HG03354 (cell line): ENCODE data around the gene RAB26.
"Not testable (repeated sequence)": the region's sequence is repeated elsewhere in the genome, so short reads cannot be mapped to it uniquely, and the experiment has no call there.

Experiments
- ATAC-seq: cut with Tn5 transposase; IDR thresholded peaks from one replicate; pipeline ENCODE4 v1.9.1; 2021; ENCODE audit warnings: mild to moderate bottlenecking; ENCODE audit not compliant: unreplicated experiment, poor library complexity, severe bottlenecking

RAB26 gene

GRCh38 chr16:2115591-2115973 lies 32.8 kb upstream of the RAB26 start:
- no peak for ATAC-seq

GRCh38 chr16:2116428-2116827 lies 32.0 kb upstream of the RAB26 start:
- ATAC-seq, result not testable (repeated sequence)

GRCh38 chr16:2117341-2117740 lies 31.1 kb upstream of the RAB26 start:
- not testable (repeated sequence) for ATAC-seq

GRCh38 chr16:2117960-2118722 lies 30.3 kb upstream of the RAB26 start:
- not testable (repeated sequence) for ATAC-seq

DNA sequence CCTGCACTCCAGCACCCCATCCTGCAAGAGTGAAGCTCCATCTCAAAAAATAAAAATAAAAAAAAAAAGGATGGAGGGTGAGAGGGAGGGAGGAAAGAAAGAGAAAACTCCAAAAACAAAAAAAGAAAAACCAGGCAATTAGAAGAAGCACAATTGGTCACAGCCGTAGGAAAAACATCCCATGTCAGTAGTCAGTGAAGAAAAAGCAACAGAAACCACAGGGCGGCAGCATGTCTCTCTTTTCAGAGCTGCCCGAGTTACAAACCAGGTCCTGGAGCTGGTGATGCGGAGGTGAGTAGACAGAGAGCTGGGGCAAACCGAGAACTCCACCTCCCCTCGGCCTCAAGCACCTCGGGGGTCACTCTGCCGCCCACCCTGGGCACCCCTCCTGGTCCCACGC lies 27.1 kb upstream of the RAB26 start:
- not testable (repeated sequence) for ATAC-seq

DNA sequence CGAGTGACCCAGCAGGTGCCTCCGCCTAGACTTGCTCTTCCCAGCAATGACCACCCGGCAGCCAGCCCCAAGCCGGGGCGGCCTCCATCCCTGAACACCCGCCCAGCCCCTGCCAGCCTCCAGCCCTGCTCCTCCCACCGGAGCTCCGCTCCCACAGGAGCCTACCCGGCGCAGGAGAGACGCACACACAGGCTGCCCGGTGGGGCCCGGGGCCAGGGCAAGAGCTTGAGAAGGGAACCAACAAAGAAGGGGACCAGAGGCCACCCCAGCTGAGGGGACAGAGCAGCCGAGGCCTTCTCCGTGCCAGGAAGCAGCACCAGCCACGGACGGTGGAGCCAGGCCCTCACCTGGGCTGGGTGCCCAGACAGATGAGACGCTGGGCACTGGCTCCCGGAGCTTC lies 26.6 kb upstream of the RAB26 start:
- ATAC-seq, result no peak

DNA sequence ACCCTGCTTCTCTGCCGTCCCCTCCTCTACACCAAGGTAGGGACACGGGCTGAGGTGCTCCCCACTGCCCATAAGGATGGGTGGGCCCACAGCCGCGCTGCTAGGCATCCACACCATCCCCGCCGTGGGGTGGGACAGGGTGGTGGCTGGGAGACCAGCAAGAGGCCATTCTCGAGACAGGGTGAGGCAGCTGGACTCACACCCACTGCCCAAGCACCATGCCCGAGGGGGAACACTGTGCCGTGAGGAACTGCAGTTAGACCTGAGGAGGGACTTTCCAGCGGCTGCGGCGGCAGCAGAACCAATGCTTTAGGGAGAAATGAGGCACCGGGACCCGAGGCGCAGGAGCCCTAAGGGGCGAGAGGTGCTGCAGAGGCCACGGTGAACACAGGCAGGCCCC lies 26.0 kb upstream of the RAB26 start:
- ATAC-seq, result no peak

DNA sequence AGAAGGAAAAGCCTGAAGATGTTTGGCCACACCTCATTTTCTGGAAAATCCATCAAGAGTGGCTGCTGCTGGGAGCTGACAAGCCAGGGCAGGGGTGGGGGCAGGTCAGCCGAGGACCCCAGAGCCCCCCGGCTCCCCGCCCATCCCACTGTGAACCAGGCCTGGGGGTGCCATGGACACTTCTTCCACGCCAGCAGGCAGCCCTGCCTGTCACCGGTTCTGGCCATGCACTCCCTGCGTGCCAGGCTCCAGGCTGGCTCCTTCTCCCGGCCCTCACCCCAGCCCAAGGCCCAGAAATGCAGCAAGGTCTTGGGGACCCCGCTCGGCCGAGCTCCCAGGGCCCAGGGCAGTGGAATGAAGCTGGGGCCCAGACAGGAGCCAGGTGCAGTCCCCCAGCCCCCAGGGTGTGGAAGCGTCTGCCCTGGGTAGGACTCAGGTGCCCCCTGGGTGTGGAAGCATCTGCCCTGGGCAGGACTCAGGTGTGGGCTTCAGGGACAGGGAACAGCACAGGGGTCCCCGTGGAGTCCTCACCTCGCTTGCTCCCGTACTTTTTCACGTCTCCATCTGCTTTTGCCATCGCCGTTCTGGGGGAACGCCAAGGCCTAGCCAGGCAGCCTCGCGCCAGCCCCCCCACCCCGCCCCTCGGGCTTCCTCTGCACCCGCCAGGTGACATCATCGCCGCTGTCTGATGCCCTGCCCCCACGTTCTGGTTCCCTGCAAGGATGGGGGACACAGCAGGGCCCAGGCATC lies 25.3 kb upstream of the RAB26 start:
- not testable (repeated sequence) for ATAC-seq

- ATAC-seq, result not testable (repeated sequence)
Measured at GRCh38 chr16:2123706-2124376, 24.6 kb upstream of the RAB26 start.

- ATAC-seq, result not testable (repeated sequence)
Measured at GRCh38 chr16:2124377-2124693, 24.1 kb upstream of the RAB26 start.

DNA sequence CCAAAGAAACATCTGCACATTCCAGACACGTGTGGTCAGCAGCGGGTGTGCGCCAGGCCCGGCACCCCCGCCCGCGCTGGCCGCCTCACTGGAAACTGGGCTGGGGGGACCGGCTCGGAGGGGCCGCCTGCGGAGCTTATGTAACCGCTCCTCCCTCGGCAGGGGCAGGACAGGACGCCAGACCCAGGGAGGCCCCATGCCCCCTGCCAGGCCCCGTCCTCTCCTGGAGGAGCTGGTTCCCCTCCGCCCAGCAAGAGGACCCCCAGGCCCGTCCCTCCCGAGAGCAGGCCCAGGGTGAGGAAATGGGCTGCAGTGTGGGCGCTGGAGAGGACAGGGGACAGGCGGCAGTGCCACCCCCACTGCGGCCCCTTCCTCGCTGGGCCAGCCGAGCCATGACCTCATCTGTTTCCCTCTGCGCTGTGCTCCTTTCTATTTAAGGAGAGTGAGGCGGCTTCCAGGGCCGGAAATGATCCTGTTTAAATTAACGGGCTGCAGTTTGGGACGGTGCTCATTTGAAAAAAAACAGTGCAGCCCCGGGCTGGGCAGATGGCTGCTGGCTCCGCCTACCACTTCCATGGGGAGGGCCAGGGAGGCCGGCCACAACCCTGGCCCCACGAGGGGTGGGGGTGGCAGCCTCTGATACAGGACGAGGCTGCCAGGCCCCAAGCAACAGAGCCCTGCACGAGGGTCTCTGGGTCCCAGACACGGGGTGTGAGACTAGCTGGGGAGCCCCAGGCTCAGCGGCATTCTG lies 23.6 kb upstream of the RAB26 start:
- not testable (repeated sequence) for ATAC-seq

DNA sequence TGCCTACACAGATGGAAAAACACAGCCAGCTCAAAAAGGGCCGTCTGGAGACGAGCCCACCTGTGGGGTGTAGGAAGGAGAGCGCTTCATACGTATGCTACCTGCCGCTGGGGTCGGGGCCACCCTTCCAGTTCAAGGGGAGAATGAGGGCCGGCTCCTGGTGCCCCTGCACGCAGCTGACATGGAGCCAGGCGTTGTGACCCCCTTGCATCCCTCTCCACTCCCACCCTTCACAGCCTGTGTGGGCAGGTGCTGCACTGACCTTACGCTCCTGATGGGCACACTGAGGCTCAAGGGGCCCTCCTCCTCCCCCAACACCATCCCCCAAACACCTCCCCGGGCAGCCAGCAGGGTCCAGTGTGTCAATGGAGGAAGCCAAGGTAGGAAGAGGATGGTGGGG lies 22.8 kb upstream of the RAB26 start:
- ATAC-seq, result not testable (repeated sequence)

- not testable (repeated sequence) for ATAC-seq
Measured at GRCh38 chr16:2126161-2126743, 22.2 kb upstream of the RAB26 start.

DNA sequence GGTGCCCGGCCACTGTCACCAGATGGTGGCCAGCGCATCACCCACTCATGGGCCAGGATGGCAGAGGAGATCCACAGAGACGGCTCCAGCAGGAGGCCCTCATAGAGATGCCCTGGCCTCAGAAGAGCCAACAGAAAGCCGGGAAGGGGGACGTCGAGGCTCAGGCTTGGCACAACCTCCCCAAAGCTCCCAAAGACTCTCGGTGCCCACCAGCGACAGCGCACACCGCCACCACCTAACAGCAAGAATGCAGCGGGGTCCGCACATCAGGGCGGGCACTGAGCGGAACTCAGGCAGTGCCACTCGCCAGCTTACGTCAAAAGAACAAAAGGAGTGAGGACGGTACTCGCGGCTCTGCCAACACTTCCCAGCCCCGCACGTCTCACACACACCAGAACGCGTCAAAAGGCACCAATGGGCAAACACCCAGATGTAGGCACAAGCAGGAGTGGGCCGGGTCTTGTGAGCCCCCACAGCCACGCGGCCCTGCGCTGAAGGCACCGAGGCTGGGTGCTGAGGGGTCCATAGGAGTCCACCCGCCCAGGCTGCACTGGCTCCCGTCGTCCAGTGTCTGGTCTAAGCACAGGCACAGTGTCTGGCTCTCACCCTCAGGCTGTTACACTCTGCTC lies 21.4 kb upstream of the RAB26 start:
- ATAC-seq, result not testable (repeated sequence)

- not testable (repeated sequence) for ATAC-seq
Measured at GRCh38 chr16:2127630-2128280, 20.7 kb upstream of the RAB26 start.

GRCh38 chr16:2129251-2129650 lies 19.2 kb upstream of the RAB26 start:
- not testable (repeated sequence) for ATAC-seq

DNA sequence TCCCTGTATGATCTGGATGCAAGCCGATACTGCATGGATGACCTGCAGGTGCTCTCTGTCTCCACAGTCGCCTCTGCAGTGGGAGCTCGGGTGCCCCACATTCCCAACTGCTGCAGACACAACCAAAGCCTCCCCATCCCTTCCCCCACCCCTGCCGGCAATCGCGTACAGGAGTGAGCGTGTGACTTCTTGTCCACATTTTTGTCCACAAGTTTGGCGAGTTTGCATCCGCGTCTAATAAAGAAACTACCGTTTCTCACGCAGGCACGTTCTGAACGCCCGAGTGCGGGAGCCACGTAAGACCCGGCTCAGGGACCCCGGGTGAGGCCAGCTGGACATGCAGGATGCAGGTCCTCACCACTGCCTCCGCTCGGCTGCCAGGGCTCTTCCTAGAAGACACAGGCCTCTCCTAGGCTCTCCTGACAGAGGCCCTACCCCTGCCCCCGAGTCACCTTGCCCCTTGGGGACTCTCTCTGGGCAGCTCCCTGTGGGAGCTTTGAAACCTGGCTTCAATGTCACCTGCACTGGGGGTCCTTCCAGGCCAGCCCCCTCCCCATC lies 18.5 kb upstream of the RAB26 start:
- not testable (repeated sequence) for ATAC-seq

- ATAC-seq, result not testable (repeated sequence)
Measured at GRCh38 chr16:2133797-2134196, 14.6 kb upstream of the RAB26 start.
